ENCODE results near the gene AOPEP.

Gene AOPEP

GRCh38 chr9:95090023-95090791 is 363.7 kb downstream of the AOPEP start:
- DNase-seq: peak in 1 of 2 experiments; percentile 31

DNA sequence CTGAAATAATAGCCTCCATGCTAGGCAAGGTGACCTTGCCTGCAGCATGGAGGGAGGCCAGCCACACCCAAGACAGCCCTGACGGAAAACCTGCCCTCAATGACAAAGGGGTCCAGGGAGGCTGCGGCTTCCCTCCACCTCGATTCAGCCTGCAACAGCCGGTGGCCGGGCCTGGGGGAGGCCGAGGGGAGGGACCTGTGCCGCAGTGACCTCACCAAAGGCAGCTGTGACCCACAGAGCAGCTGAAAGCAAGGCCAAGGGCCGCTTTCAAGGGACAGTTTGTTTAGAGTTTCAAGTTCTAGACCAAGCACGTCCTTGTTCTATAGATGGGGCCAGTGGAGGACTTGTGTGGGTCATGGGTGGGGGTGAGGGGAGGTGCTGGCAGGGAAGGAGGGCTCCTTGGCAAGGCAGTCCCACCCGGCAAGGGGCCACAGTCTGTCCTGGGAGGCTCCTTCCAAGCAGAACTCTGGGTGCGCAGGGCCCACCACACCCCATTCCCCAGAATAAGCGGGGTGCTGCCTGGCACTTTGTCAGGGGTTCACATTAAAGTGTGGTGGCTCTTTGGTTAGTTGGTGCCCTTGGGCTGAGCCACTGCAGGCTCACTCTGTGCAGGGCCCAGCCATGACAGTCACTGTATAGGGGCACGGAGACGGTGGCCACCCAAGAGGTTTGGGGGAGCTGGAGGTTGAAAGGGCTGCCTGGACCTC is 364.5 kb downstream of the AOPEP start:
- no peak for DNase-seq

GRCh38 chr9:95091601-95092261 is 365.2 kb downstream of the AOPEP start:
- DNase-seq: no peak

DNA sequence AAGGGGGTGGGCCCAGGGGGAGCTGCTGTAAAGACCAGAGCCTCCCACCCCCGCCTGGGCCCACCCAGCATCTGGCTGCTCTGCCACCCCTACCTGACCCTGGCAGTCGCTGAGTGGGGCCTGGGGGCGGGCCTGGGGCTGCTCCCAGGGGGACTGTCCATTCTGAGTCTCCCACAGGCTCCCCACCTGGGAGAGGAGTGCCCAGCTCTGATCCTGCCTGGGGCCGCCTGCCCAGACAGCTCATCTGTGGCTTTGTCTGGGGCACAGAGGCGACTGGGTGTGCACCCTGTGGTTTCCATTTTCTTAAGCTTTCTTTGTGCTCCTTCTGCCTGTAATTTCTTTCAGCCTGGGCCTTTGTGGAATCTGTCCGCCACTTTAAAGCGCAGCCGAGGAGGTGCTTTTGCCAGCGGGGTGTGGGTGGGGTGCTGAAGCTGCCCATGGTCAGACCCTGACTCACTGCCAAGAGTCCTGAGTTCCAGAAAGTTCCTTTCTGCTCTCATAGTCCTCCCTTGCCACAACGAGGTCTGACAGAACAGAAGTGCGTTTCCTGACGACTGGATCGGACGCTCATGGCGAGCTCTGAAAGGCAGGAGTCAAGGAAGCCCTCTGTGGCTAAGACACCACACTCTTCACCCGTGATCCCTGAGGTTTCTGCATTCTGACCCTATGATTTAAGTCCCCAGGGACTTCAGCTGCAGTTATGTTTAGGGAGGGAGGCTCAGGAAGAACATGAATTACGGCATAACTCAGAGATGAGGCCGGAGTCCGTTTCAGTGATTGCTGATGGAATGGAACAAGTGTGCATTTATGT is 366.0 kb downstream of the AOPEP start:
- no peak for DNase-seq

DNA sequence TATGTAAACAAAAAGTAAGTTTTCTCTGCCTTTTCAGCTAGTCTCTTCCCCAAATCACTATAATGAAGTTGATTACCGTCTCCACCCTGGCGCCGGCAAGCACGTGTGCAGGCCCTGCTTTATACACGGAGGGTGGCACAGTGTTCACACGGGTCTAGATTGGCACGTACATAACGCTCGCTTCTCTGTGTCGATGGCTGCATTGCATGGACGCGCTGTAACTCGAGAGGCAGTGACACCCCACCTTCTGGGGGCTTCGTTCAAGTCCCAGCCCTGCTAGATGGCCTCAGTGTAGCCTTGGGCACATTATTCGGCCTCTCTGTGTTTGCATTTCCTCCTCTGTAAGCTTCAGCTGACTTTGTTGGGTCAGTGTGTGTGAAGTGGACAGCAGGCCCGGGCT is 367.1 kb downstream of the AOPEP start:
- no peak for DNase-seq

GRCh38 chr9:95094002-95094401 is 367.5 kb downstream of the AOPEP start:
- no peak for DNase-seq

GRCh38 chr9:95095641-95096355 is 369.3 kb downstream of the AOPEP start:
- no peak for DNase-seq

- DNase-seq: no peak
Measured at GRCh38 chr9:95096381-95096780, 369.9 kb downstream of the AOPEP start.

- no peak for DNase-seq
Measured at GRCh38 chr9:95096807-95097206, 370.3 kb downstream of the AOPEP start.

GRCh38 chr9:95097279-95097678 is 370.8 kb downstream of the AOPEP start:
- no peak for DNase-seq

GRCh38 chr9:95098391-95098921 is 372.0 kb downstream of the AOPEP start:
- DNase-seq: no peak

DNA sequence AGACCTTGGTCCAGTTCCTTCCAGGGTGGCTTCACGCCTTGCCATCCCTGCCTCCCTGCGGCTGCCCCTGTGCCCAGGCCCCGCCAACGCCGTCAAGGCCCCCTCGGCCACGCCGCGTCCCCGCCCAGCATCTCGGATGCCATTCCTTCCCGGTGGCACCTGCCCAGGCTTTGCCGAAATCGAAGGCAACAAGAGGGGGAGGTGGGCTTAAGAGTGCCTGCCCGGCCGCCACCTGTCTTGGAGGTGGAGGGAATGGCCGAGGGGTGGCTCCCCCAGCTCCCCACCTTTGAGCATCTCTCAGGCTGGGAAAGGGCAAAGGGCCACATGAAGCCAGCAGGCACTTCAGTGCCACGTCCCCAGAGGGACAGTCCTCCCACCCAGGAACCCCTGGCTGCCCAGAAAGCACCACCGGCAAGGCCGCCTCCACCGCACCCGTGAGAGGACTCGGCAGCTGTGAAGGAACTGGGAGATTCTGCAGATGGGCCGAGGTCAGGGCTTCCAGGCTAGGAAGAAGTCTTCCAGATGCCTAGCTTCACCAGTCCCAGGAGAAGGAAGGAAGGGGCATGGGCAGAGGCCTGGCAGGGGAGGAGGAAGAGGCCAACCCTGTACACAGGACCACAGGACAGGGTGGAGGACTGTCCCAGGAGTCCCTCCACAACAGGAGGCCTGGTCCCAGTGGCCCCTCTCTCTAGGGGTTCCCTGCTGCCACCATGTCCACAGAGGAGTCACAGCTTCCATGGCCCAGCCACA is 373.0 kb downstream of the AOPEP start:
- DNase-seq: no peak

DNA sequence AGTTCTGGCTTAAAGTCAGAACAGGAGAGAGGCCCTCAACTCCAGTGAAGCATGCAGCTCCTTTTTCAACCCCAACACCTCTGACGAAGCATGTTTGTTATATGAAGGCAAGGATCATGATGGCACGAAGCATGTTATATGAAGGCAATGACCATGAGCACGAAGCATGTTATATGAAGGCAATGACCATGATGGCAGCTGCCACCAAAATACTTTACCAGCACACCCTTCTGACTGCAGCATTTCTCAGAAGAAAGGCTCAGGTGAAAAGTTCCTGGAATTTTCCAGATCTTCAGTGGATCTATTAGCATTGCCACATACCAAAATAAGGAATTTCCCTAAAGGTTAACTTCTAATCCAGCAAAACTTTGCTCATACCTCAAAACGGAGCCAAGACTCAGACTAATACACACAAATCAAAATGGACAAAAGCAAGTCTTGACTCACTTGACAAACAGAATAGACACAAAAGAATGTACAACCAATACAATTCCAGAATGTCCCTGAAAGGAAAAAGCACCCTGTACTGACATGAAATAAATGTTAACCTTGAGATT is 373.6 kb downstream of the AOPEP start:
- DNase-seq: no peak

- no peak for DNase-seq
Measured at GRCh38 chr9:95101326-95101725, 374.8 kb downstream of the AOPEP start.

DNA sequence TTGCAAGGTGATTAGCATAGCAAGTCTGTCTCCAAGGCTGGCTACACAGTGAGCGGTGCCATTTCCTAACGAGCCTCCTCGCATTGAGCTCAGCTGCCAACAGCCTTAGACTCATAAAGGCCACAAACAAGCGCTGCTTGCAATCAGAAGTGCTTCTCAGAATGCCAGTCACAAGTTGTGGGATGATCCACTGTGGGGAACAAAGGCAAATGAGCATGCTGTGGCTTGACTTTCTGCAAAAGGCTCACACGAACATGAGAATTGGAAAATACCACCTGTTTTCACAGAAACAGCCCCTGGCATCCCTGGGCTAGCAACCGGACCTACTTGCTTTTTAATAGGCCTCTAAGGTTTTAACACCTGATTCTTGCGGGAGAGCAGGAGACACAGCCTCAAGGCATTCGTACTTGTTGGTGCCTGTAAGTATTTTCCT is 375.5 kb downstream of the AOPEP start:
- no peak for DNase-seq

- no peak for DNase-seq
Measured at GRCh38 chr9:95102572-95102971, 376.1 kb downstream of the AOPEP start.

DNA sequence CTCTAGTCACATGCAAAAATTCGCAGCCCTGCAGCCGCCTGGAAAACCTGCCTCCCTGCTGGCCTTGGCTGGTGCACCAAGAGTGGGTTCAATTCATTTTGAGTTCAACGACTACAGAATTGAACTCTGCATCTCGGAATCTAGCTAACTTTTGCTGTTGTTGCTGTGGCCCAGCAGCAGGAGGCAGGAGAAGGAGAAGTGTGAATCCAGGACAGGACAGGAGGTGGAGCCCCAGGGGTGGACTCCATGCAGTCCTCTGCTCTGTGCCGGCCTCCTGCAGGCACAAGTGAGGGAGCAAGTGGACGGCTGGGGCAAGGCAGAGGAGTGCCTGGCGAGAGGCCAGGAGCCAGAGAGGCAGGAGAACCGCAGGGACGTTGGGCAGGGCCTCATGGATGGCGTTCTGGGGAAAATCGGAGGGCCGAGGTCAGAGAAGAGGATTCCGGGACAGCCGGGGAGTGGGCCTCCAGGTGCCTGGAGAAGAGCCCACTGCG is 376.8 kb downstream of the AOPEP start:
- no peak for DNase-seq

DNA sequence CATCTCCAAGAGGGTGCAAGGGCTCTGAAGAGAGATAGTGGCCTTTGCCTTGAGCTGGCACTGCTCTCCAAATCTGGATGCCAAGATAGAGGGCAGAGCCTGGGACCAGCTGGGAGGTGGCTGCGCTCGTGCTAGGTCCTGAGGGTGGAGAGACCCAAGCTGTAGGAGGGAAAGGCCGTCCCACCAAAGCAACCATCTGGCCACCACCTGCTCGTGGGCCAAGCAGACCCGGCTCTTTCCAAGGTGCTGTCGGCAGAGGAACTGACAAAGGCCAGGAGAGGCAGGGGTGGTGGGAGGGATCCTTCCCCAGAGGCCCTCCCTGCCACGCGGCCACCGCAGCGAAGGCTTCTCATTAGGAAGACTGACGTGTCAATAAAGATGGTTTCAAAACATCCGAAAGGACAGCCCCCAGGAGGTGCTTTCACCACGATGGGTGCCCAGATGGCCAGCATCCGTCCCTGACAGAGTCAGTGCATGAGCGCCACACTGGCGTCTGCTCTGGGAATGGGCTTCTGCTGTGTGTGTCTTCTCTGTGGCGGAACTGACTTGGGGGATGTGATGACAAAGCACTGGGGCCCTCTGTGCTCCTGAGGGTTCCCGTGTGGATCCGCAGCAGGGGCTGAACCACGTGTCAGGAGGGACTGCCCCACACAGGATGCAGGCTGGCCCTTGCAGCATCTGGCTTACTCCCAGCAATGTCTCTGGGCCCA is 377.5 kb downstream of the AOPEP start:
- DNase-seq: no peak

GRCh38 chr9:95104581-95104960 is 378.1 kb downstream of the AOPEP start:
- DNase-seq: no peak

- no peak for DNase-seq
Measured at GRCh38 chr9:95104980-95105379, 378.5 kb downstream of the AOPEP start.

Measured in cerebellar nuclear complex (tissue), 1 donor.